Cardiac septum (tissue), 1 donor: Measurements from ENCODE around the gene MIA. TPM values are rescaled to one million over a fixed set of nuclear protein-coding genes. Genes with fewer than 3 reads are reported as not detected.
"Not testable (repeated sequence)": the region's sequence is repeated elsewhere in the genome, so short reads cannot be mapped to it uniquely, and the experiment has no call there.

Experiments used
- DNase-seq: peaks from one replicate; pipeline ENCODE4 v3.0.0-alpha.2; 2020; ENCODE audit warnings: low spot score
- intact Hi-C: fragments of 100-400 bp; cut with DNase I; formaldehyde crosslinking; loops from one replicate; pipeline ENCODE4 v1.14.0; 2022
- total RNA-seq: library from RNA; stranded (reverse); fragmentation: NEBNext Ultra II Directional; extraction: Animal tissue kit (Norgen Biotek cat#: 25700); gene quantifications from one replicate; pipeline ENCODE4 v1.2.1, GENCODE V29; 2021
- donor health status: DM: no; HTN: no; CAD: no.

MIA gene
- total RNA-seq, 1 donor from 2014 or later: 1.00 TPM

- DNase-seq, intact Hi-C loops: not testable (repeated sequence)
Observed at GRCh38 chr19:40812571-40812970, 37.2 kb downstream of the MIA start.

- DNase-seq: no peak
- intact Hi-C loops: no loop called here
Observed at GRCh38 chr19:40813182-40813581, 37.9 kb downstream of the MIA start.

- intact Hi-C loops: no loop called here
- peak; percentile 55 for DNase-seq
Observed at GRCh38 chr19:40815223-40815622, 39.9 kb downstream of the MIA start.

GRCh38 chr19:40818480-40819399 is 43.4 kb downstream of the MIA start:
- DNase-seq: peak; percentile 87
- intact Hi-C loops: loop anchor here (2.0 kb wide), 1 partner anchor 156 kb away; no protein-coding TSS in a partner anchor

- intact Hi-C loops: loop anchor here (2.0 kb wide), 1 partner anchor 157 kb away; no protein-coding TSS in a partner anchor
- DNase-seq: not testable (repeated sequence)
Observed at GRCh38 chr19:40819479-40820234, 44.3 kb downstream of the MIA start.

DNA sequence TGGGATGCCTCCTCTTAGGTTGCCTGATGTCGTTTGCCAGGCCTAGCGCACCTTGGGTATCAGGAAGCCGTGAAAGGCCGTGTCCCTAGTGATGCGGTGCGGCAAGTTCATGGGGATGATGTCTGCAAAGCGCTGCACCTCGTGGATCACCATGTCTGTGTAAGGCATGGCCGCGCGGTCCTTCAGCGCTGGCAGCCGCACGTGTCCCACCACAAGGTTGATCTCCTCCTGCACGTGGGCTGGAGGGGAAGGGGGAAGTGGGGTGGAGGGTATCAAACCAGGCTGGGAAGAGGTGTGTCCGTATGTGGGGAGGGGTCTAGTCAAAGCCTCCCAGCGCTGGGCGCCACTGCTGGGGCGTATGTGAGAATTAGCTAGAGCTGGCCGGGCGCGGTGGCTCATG is 46.8 kb downstream of the MIA start:
- DNase-seq: no peak
- intact Hi-C loops: no loop called here

DNA sequence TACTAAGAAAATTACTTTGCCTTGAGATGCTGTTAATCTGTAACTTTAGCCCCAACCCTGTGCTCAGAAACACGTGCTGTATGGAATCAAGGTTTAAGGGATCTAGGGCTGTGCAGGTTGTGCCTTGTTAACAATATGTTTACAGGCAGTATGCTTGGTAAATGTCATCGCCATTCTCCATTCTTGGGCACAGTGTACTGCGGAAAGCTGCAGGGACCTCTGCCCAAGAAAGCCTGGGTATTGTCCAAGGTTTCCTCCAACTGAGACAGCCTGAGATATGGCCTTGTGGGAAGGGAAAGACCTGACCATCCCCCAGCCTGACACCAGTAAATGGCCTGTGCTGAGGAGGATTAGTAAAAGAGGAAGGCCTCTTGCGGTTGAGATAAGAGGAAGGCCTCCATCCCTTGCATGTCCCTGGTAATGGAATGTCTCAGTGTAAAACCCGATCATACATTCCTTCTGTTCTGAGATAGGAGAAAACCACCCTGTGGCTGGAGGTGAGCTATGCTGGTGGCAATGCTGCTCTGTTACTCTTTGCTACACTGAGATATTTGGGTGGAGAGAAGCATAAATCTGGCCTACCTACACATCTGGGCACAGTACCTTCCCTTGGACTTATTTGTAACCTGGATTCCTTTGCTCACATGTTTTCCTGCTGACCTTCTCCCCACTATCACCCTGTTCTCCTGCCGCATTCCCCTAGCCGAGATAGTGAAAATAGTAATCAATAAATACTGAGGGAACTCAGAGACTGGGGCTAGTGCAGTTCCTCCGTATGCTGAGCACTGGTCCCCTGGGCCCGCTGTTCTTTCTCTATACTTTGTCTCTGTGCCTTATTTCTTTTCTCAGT is 47.6 kb downstream of the MIA start:
- intact Hi-C loops, DNase-seq: not testable (repeated sequence)

DNA sequence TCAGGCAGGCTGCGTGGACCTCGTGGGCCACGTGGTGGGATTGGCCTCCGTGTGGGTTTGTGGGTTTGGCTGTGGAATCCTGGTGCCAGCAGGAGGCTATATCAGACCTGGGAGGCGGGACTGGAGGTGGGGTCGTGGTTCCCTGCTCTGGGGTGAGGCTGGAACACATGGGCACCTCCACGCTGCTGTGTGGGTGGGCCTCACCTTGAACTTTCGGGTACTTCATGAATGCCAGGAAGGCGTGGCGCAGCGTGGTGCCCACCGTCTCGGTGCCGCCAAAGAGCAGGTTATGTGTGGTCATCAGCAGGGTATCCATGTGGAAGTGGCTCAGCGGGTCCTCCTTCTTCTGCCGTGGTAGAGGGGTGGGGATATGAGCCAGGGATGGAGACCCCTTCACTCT is 49.6 kb downstream of the MIA start:
- intact Hi-C loops, DNase-seq: not testable (repeated sequence)

DNA sequence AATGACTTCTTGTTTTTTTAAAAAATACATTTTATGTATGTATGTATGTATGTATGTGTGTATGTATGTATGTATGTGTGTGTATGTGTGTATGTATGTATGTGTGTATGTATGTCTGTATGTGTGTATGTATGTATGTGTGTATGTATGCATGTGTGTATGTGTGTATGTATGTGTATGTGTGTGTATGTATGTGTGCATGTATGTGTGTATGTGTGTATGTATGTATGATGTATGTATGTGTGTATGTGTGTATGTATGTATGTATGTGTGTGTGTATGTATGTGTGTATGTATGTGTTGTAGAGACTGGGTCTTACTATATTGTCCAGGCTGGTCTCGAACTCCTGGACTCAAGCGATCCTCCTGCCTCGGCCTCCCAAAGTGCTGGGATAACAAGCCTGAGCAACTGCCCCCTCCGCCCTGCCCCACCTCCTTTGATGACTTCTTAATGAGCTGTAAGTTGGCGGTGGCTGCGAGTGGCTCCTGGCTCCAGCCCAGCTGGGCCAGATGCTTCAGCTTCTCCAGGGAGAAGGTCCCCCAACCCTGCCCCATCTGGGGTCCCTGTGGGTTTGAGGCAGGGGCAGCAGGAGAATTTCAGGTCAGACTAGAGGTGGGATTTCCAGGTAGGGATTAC is 50.3 kb downstream of the MIA start:
- intact Hi-C loops: not testable (repeated sequence)
- peak; percentile 63 for DNase-seq

DNA sequence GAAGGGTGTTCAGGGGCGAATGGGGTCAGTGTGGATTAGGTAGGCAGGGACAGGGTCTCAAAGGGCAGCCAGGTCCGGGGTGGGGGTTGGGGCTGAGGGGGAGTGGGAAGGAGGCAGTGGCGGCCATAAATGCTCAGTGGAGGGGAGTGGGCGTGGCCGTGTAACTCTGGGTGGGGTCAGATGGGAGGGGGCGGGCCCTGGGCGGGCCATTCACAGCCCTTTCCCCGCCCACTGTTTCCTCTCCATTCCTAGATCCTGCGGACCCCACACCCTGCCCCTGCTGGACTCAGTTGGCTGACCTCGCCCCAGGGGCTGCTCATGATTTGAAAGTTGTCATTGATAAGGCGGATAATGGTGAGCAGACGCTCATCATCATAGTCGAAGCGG is 51.0 kb downstream of the MIA start:
- DNase-seq, intact Hi-C loops: not testable (repeated sequence)

GRCh38 chr19:40826699-40827385 is 51.5 kb downstream of the MIA start:
- intact Hi-C loops: not testable (repeated sequence)
- DNase-seq: peak; percentile 69

Other genes with a start within 250 kb of the MIA start
- 28.6 TPM for gene SHKBP1, start 198.6 kb upstream of the MIA start, total RNA-seq
- gene LTBP4, start 174.2 kb upstream of the MIA start, total RNA-seq: 216 TPM
- 20.7 TPM for gene NUMBL, start 84.9 kb upstream of the MIA start, total RNA-seq
- gene COQ8B, start 58.6 kb upstream of the MIA start, total RNA-seq: 18.1 TPM
- gene ITPKC, start 58.4 kb upstream of the MIA start, total RNA-seq: 10.0 TPM
- 9.2 TPM for gene ACTMAP, start 25.0 kb upstream of the MIA start, total RNA-seq
- 32.9 TPM for gene SNRPA, start 24.3 kb upstream of the MIA start, total RNA-seq
- 16.9 TPM for gene RAB4B, start 2.7 kb downstream of the MIA start, total RNA-seq
- gene EGLN2, start 23.7 kb downstream of the MIA start, total RNA-seq: 48.4 TPM
- gene CYP2A6, start 74.9 kb downstream of the MIA start, total RNA-seq: not detected
- gene CYP2A7, start 106.7 kb downstream of the MIA start, total RNA-seq: not detected
- not detected for gene CYP2B6, start 215.8 kb downstream of the MIA start, total RNA-seq